HEK293 (cell line): ENCODE measurements around the gene SLC7A14.
A peak's percentile ranks its signal among the peaks of the same experiment; 100 is the strongest.

Experiments used
- CTCF ChIA-PET: fragments of 350-600 bp; formaldehyde crosslinking; extraction: SDS; loops from one replicate; lab custom pipeline; 2021; ENCODE audit warnings: antibody characterized with exemption; lab: Yijun Ruan, JAX
- POLR2A ChIA-PET: fragments of 300-600 bp; formaldehyde crosslinking; extraction: SDS; loops from one replicate; lab custom pipeline; 2020; ENCODE audit warnings: antibody characterized with exemption, inconsistent platforms; lab: Yijun Ruan, JAX
- H3K27ac ChIP-seq: fragments of 200-500 bp; sonication (Bioruptor generic); 2 replicates; pipeline ENCODE4 v1.5.1; 2014; ENCODE audit warnings: low read depth, low read length, control low read depth, inconsistent platforms; ENCODE audit errors: extremely low read depth
- H3K36me3 ChIP-seq, 2 experiments: fragments of 200-500 bp in 1 of 2; sonication (Bioruptor generic) in 1 of 2; 1 replicate in 1 of 2; 2 replicates in 1 of 2; pipeline ENCODE4 v1.5.1; 2014 to 2017; ENCODE audit warnings: inconsistent platforms in 2 of 2, low read length in 2 of 2; ENCODE audit not compliant: control insufficient read depth in 2 of 2, insufficient read depth in 1 of 2
- H3K4me1 ChIP-seq: fragments of 200-500 bp; sonication (Bioruptor generic); 2 replicates; pipeline ENCODE4 v1.5.1; 2014; ENCODE audit warnings: mild to moderate bottlenecking, low read length, inconsistent platforms; ENCODE audit not compliant: control insufficient read depth, insufficient read depth
- H3K4me3 ChIP-seq: 2 replicates; pipeline ENCODE4 v1.5.1; 2011; ENCODE audit warnings: low read depth, mild to moderate bottlenecking, control low read depth, low read length, moderate library complexity
- H3K9me3 ChIP-seq: fragments of 200-500 bp; sonication (Bioruptor generic); 2 replicates; pipeline ENCODE4 v1.5.1; 2014; ENCODE audit warnings: low read depth, low read length, inconsistent platforms; ENCODE audit not compliant: control insufficient read depth, insufficient read depth
- ATF2 ChIP-seq: fragments of 450-650 bp; formaldehyde crosslinking; IDR thresholded peaks from 2 replicates; pipeline ENCODE4 v1.5.1; 2016; ENCODE audit warnings: missing biosample characterization, missing genetic modification characterization, low read depth
- GLIS1 ChIP-seq: fragments of 450-650 bp; formaldehyde crosslinking; IDR thresholded peaks from 2 replicates; pipeline ENCODE4 v1.5.1; 2016; ENCODE audit warnings: missing biosample characterization, missing genetic modification characterization
- REST ChIP-seq: fragments of 450-650 bp; formaldehyde crosslinking; IDR thresholded peaks from 2 replicates; pipeline ENCODE4 v1.5.1; 2016; ENCODE audit warnings: missing biosample characterization, missing genetic modification characterization
- SCRT1 ChIP-seq: fragments of 450-650 bp; formaldehyde crosslinking; IDR thresholded peaks from 2 replicates; pipeline ENCODE4 v1.5.1; 2016; ENCODE audit warnings: missing biosample characterization, missing genetic modification characterization, borderline replicate concordance
- SCRT2 ChIP-seq: fragments of 450-650 bp; formaldehyde crosslinking; IDR thresholded peaks from 2 replicates; pipeline ENCODE4 v1.5.1; 2016; ENCODE audit warnings: missing biosample characterization, missing genetic modification characterization
- SP2 ChIP-seq: fragments of 450-650 bp; formaldehyde crosslinking; IDR thresholded peaks from 2 replicates; pipeline ENCODE4 v1.5.1; 2016; ENCODE audit warnings: missing biosample characterization, missing genetic modification characterization
- TRIM28 ChIP-seq: IDR thresholded peaks from 2 replicates; pipeline ENCODE4 v1.6.1; 2011; ENCODE audit warnings: low read length, control low read depth, borderline replicate concordance
- YY1 ChIP-seq: fragments of 450-650 bp; formaldehyde crosslinking; IDR thresholded peaks from 2 replicates; pipeline ENCODE4 v1.5.1; 2018; ENCODE audit warnings: missing biosample characterization, missing genetic modification characterization
- ZBTB6 ChIP-seq: fragments of 450-650 bp; formaldehyde crosslinking; IDR thresholded peaks from 2 replicates; pipeline ENCODE4 v1.5.1; 2017; ENCODE audit warnings: missing biosample characterization, missing genetic modification characterization
- ZNF280C ChIP-seq: fragments of 450-650 bp; formaldehyde crosslinking; IDR thresholded peaks from 2 replicates; pipeline ENCODE4 v1.5.1; 2016; ENCODE audit warnings: missing biosample characterization, missing genetic modification characterization
- ZNF335 ChIP-seq: fragments of 450-650 bp; formaldehyde crosslinking; conservative IDR thresholded peaks from 2 replicates; pipeline ENCODE4 v1.5.1; 2016; ENCODE audit warnings: missing biosample characterization, missing genetic modification characterization
- ZNF48 ChIP-seq: fragments of 450-650 bp; formaldehyde crosslinking; IDR thresholded peaks from 2 replicates; pipeline ENCODE4 v1.5.1; 2016; ENCODE audit warnings: missing biosample characterization, missing genetic modification characterization
- ZNF621 ChIP-seq: fragments of 450-650 bp; formaldehyde crosslinking; IDR thresholded peaks from 2 replicates; pipeline ENCODE4 v1.5.1; 2017; ENCODE audit warnings: missing biosample characterization, missing genetic modification characterization
- ZNF660 ChIP-seq: fragments of 450-650 bp; IDR thresholded peaks from 2 replicates; pipeline ENCODE4 v1.5.1; 2018; ENCODE audit warnings: missing biosample characterization, mild to moderate bottlenecking, missing genetic modification characterization
- ZSCAN18 ChIP-seq: fragments of 450-650 bp; formaldehyde crosslinking; IDR thresholded peaks from 2 replicates; pipeline ENCODE4 v1.5.1; 2016; ENCODE audit warnings: missing biosample characterization, missing genetic modification characterization

The SLC7A14 gene

GRCh38 chr3:170467571-170468147 is 118.2 kb downstream of the SLC7A14 start:
- ChIA-PET POLR2A (no interaction called here), CTCF (no interaction called here)
- no peak for TF ChIP-seq YY1 (tag by site-specific recombination)
- no peak for TF ChIP-seq ATF2 (tag by site-specific recombination)
- TF ChIP-seq ZNF335 (tag by site-specific recombination) = no peak
- TF ChIP-seq SCRT1 (tag by site-specific recombination) = peak; percentile 55
- no peak for TF ChIP-seq TRIM28
- no peak for TF ChIP-seq ZNF621 (tag by site-specific recombination)
- no peak for TF ChIP-seq ZBTB6 (tag by site-specific recombination)
- TF ChIP-seq ZSCAN18 (tag by site-specific recombination) = no peak
- TF ChIP-seq ZNF48 (tag by site-specific recombination) = no peak
- no peak for TF ChIP-seq GLIS1 (tag by site-specific recombination)
- TF ChIP-seq REST = no peak
- TF ChIP-seq SCRT2 (tag by site-specific recombination) = peak; percentile 24; the same call in 1 of the 2 replicates
- peak; percentile 57 for TF ChIP-seq ZNF660 (tag by site-specific recombination)
- no peaks in the 10 kb centered on the region for H3K36me3 ChIP-seq
- H3K9me3 ChIP-seq = no peaks in the 10 kb centered on the region
- H3K27ac ChIP-seq = no peak overlapping the region
- H3K4me3 ChIP-seq = no peak overlapping the region
- peaks cover 25% of the 10 kb centered on the region for H3K4me1 ChIP-seq

- peaks cover 25% of the 10 kb centered on the region for H3K4me1 ChIP-seq
- POLR2A ChIA-PET = no interaction called here
- TF ChIP-seq ZNF280C (tag by site-specific recombination) = no peak
- TF ChIP-seq SP2 (tag by site-specific recombination) = no peak
- no peaks in the 10 kb centered on the region for H3K9me3 ChIP-seq
- H3K27ac ChIP-seq = no peak overlapping the region
- H3K4me3 ChIP-seq = no peak overlapping the region
- no peaks in the 10 kb centered on the region for H3K36me3 ChIP-seq
- CTCF ChIA-PET = interaction anchor here (0.7 kb wide), 1 partner anchor 97 kb away, joined by 3 read pairs; no protein-coding TSS in a partner anchor
Measured at GRCh38 chr3:170467007-170467406, 118.9 kb downstream of the SLC7A14 start.
